ENCODE results near the gene RASSF7.
"Not testable (repeated sequence)": the region's sequence is repeated elsewhere in the genome, so short reads cannot be mapped to it uniquely, and the experiment has no call there.

RASSF7 gene

DNA sequence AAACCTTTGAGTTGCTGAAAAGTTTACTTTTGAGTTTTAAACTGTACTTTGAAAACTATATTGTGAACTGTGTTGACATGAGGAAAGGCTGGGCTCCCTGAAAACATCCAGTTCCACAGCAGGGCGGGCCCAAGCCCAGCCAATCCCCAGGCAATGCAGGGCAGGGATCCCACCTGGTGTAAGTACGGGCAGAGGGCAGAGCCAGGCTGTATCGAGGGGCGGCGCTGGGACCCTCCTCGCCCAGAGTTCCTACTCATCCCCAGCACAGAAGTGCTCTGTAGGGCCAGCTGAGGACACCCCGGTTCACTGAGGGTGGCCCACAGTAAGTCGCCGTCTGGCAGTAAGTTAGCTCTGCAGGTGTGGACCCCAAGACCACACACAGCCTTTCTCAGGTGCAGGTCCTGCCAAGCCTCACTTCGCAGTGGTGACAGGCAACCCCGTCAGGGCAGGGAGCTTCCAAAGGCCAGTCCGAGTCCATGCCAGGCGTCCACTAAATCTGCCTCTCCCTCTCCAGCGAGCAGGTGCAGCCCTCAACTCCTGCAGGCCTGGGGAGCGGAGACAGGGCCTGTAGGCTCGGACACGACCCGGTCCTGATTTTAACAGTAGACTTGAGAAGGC is 6.3 kb downstream of the RASSF7 start:
- DNase-seq (ENCODE audit: low spot score): no peak

DNA sequence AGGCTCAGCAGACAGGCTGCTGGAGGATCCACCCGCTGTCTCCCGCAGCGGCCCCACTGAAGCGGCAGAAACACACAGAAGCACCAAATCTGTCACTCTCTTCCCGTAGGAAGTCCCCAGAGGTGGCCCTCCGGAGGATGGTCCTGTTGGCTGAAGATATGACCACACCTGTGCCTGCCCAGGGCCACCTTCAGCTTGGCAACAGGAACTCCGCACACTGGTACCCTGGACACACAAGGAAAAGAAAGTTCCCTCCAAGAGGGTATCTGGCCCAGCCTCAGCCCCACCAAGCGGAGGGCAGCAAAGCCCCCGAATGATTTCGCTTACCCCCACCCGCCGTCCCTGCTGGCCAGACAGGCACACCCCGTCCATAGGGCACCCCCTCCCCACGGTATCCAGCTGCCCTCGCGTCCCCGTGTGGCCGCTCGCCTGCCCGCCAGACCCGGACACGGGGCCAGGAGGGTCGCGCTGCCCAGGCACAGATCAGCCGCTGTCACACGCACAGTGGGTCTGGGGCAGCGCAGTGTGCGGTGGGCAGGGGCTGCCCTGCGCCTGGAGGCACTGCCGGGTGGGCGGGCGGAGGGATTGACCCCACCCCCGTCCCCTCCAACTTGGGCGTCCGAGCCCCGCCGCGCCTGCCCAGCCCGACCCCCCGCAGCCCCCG is 7.0 kb downstream of the RASSF7 start:
- DNase-seq (ENCODE audit: low spot score): no peak

DNA sequence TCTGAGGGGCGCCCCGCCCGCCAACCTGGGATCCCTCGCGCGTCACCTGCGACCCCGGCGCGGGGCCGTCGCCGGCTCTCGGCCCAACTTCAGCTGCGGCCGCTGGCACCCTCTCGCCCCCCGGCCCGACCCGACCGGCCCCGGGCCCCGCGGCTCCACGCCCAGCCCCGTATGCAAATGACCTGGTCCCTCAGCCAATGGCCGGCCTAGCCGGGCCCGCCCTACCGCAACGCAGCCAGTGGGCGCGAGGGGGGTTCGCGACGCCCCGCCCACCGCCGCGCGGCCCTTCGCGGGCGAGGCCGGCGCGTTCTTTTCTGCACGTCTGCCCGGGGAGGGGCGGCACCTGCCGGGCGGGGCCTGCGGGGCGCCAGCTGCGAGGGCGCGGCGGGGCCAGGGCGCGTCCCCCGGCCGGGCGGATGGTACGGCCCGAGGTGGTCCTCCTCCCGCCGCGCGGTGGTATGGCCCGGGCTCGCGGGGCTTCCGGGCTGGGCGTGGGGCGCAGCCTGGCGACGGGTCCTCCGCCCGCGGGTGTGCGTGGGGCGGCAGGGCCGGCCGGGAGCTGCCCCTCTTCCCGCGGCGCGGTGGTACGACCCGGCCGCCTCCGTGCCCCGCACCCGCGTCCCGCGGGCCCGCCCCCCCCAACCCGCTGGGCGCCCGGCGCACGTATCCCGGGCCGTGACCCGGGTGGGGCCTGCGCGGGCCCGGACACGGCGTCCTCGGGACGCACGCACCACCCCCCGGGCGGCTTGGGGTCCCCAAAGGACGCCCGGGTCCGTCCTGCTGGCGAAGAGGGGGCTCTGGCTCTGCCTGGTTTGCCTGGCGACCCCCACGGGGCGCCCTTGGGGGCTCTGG is 7.8 kb downstream of the RASSF7 start:
- DNase-seq (ENCODE audit: low spot score): peak; percentile 84

GRCh38 chr11:569158-569885 is 8.6 kb downstream of the RASSF7 start:
- no peak for DNase-seq (ENCODE audit: low spot score)

- DNase-seq (ENCODE audit: low spot score): no peak
Observed at GRCh38 chr11:571802-572185, 11.0 kb downstream of the RASSF7 start.

- DNase-seq (ENCODE audit: low spot score): no peak
Observed at GRCh38 chr11:573146-573759, 12.5 kb downstream of the RASSF7 start.

GRCh38 chr11:574031-574570 is 13.3 kb downstream of the RASSF7 start:
- DNase-seq (ENCODE audit: low spot score): not testable (repeated sequence)

GRCh38 chr11:574632-575312 is 14.0 kb downstream of the RASSF7 start:
- DNase-seq (ENCODE audit: low spot score): no peak

GRCh38 chr11:575313-575995 is 14.7 kb downstream of the RASSF7 start:
- DNase-seq (ENCODE audit: low spot score): no peak

- peak; percentile 84 for DNase-seq (ENCODE audit: low spot score)
Observed at GRCh38 chr11:575996-576768, 15.4 kb downstream of the RASSF7 start, which contains the start of gene PHRF1. Gene PHRF1 (plus strand): TSS chr11:576470. CDS start chr11:581513, 5,043 bp downstream.

DNA sequence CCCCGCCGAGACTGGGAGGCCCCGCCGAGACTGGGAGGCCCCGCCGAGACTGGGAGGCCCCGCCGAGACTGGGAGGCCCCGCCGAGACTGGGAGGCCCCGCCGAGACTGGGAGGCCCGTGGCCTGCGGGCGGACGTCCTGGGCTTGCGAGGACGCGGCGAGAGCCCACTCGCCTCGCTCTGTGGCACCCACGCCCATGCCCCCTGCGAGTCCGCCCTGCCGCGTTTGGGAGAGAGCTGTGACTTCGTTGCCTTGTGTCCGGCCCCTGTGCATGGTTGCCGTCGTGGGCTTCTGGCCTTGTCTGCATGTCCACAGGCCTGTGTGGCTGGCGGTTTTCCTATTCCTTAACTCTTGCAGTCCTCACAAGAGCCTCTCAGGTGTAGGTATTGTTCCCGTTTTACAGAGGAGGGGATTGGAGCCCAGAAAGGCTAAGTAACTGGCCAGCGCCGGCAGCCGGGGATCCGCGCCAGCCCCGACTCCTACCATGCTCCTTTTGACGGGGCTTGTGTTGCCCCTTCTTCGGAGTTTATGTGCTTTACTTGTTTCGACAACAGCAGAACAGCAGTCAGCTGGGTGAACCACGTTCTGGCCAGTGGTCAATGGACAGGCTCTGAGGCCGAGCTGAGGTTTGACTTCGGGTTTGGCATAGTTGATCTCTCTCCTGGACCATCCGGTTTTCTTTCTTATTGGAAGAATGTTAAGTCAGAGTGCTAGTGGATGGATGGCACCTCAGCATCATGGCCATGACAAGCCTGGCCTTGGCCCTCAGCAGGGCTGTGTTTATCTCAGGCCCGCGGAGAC is 16.2 kb downstream of the RASSF7 start:
- DNase-seq (ENCODE audit: low spot score): no peak

DNA sequence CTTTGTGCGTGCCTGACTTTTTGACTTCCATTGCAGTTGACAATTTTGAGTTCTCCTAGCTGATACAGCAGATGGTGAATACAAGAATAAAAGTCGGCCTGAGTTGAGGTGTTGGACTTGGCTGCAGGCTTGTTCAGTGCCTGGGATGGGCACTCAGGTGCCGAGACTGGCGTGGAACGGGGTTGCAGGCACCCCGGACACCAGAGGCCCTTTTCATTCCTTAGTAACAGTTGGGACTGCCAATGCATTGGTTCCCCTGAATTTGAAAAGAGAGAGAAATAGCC is 16.8 kb downstream of the RASSF7 start:
- DNase-seq (ENCODE audit: low spot score): no peak

GRCh38 chr11:578276-579035 is 17.7 kb downstream of the RASSF7 start:
- no peak for DNase-seq (ENCODE audit: low spot score)

DNA sequence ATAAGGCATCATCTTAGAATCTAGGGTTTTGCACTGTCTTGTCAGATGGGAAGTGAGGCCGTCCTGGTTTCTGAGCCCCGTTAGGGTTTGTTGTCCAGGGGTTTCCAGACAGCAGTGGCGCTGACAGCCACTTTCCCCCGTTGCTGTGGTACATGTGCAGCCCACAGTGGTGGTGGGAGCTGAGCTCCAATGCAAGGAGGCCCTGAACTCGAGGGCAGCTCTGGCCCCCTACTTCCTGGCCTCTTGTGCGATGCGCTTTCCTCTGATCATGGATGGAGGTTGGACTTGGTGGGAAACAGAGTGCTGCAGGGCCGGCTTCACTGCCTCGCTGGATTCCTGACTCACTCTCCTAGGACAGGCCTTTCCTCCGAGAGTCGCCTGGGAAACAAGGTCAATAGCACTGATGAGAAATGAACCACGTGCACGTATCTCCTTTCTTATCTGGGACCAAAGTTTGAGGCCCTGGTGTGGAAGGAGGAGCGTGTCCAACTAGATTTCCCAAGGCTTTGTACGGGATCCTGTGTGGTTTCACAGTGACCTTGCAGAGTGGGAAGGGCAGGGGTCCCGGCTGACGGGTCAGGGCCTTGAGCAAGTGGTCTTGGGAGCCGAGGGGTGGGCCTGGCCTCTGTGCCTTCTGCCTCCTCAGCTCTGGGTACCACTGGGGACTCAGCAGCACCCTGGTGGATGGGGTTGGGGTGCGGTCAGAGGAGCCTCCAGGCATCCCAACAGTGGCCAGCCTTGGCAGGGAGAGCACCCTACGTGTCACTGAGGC is 19.2 kb downstream of the RASSF7 start:
- no peak for DNase-seq (ENCODE audit: low spot score)

DNA sequence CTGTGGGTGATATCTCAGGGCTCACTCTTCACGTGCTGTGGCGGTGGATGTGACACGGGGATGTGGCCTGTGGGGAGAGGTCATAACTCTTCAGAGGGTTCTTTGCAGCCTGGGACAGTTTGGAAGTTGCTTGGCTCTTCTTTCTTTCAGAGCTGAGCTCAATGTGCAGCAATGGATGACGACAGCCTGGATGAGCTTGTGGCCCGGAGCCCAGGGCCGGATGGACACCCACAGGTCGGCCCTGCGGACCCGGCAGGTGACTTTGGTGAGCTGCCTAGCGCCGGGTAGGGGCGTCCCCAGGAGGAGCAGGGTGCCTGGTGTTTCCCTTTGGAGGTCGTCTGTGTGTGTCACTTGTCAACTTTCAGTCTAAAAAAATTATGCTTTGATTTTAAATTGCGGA is 20.6 kb downstream of the RASSF7 start:
- no peak for DNase-seq (ENCODE audit: low spot score)

- DNase-seq (ENCODE audit: low spot score): no peak
Observed at GRCh38 chr11:581752-582151, 21.0 kb downstream of the RASSF7 start.

DNA sequence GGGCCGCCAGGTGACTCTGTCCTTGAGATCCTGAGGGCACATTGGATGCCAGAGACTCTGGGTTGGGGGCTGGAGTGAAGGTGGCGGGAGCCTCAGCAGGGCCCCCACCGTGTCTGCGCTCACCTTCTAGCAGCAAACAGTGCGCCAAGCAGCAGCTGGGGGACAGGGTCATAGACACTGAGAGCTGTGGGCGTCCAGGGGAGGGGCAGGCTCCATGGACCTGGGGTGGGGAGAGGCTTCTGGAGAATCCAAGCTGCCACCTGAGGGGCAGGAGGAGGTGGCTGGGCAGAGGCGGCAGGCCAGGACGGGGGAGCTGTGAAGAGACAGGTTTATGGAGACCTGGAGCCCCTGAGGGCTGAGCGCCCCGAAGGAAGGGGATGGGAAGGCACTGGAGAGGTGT is 23.5 kb downstream of the RASSF7 start:
- DNase-seq (ENCODE audit: low spot score): no peak
